Non-pigmented ciliary epithelial cell (primary cell): ENCODE results near the gene ZIM2.
"Not testable (repeated sequence)": the region's sequence is repeated elsewhere in the genome, so short reads cannot be mapped to it uniquely, and the experiment has no call there.

Experiments used
- DNase-seq: peaks from one replicate; pipeline ENCODE4 v3.0.0-alpha.2; 2010; ENCODE audit warnings: low read depth

Gene ZIM2

GRCh38 chr19:56840451-56841192 lies at the start of gene ZIM2, which contains the start of gene PEG3:
Gene ZIM2, minus strand, starts transcription at chr19:56840726. Its CDS starts 16,449 bp downstream, at chr19:56824277.
Gene PEG3, minus strand, starts transcription at chr19:56840726. Its CDS starts 16,071 bp downstream, at chr19:56824655.
- DNase-seq, result no peak

DNA sequence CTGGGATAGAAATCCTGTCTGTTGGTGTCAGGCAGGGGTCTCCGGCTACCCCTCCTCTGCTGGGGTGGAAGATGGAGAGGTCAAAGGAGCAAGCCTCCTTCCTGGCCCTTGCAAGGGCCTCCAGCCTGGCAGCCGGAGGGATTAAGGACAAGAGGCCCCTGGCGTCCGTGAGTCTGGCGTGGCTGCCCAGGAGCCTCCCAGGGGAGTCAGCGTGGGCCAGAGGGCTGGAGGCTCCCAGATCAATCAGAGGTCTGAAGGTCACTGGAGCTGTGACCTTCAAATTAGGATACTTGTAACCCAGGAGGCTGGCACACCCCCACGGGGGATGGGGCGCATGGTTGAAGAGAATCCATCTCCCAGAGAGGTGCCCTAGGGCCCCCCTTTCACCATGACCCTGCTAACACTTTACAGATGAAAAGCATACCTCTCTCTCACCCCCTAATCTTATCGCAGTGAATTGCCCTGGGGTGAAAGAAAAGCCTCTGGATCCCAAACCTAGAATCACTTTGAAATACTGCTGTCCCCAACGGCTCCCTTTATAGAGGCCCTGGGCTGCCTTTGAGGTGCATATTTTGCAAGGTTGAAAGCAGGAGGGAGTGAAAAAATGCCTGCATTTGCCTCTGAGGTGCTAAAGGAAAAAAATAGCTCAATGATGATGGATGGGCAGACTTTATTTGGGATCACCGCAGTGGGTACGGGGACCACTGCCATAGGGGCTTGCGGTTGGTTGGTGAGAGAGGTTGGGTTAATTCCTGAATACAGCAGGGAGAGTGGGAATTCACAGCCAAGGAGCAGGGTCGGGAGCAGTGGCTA lies 44.9 kb upstream of the ZIM2 start:
- no peak for DNase-seq

DNA sequence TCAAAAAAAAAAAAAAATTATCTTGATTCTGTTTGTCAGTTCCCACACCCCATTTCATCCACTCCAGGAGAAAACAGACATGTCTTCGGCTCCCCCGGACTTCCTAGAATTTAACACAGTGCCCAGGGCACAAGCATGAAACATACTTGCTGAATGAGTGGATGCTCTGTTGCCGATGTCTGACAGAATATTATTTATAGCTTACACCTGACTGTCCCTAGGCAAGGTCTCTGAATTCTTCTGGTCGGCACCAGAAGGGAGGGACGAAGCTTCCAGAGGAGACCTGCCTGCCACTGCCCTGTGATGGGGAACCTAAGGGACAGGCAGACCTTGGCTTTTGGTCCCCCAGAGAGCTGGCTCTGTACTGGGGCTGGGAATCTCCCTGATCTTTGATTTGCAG lies 43.9 kb upstream of the ZIM2 start:
- DNase-seq, result no peak

- DNase-seq, result no peak
These were observed 40.2 kb upstream of the ZIM2 start for GRCh38 chr19:56880592-56881190.

- DNase-seq, result no peak
These were observed 36.7 kb upstream of the ZIM2 start for GRCh38 chr19:56877069-56877715.

DNA sequence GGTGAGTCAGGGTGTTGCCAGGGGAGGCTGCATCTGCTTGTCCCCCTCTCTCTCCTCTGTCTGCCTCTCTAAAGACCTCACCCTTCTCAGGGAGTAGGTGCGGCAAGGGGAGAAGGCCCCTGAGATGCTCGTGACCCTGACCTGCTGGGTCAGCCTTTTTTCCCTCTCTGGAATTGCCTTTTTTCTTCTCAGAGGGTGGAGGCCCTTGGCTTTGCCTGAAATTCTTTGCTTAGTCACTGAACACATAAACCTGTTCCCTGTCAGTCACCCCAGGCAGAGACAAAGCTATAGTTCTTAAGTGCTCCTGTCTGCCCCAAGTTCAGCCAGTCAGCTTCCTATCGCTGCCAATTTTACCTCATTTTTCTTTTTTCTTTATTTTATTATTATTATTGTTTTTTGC lies 35.2 kb upstream of the ZIM2 start:
- no peak for DNase-seq

DNA sequence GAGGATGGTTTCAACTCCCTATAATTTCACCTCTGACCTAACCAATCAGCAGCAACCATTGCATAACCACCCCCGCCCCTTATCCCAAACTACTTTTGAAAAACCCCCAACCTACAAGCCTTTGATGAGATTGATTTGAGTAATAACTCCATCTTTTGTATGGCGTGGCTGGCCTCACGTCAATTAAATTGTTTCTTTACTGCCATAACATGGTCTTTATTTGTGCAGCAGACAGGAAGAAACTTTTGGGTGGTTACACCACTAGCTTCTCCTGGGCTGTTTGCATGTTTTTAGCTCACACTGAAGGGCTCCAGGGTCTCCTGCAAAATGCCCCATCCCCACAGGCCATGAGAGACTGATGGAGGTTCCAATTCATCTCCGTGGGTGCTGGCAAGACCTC lies 34.0 kb upstream of the ZIM2 start:
- no peak for DNase-seq

DNA sequence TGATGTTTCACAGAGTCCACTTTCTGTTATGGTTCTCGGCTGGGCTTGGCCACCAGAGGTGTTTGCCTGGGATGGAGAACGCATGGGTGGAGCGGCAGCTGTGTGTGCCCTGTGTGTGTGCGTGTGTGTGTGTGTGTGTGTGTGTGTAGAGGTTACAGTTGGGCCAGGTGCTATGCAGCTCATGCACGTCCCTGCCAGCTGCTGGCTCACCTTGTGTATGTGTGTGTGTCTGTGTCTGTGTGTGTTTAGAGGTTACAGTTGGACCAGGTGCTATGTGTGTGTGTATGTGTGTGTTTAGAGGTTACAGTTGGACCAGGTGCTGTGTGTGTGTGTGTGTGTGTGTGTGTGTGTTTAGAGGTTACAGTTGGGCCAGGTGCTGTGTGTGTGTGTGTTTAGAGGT lies 33.0 kb upstream of the ZIM2 start:
- DNase-seq, result no peak

DNA sequence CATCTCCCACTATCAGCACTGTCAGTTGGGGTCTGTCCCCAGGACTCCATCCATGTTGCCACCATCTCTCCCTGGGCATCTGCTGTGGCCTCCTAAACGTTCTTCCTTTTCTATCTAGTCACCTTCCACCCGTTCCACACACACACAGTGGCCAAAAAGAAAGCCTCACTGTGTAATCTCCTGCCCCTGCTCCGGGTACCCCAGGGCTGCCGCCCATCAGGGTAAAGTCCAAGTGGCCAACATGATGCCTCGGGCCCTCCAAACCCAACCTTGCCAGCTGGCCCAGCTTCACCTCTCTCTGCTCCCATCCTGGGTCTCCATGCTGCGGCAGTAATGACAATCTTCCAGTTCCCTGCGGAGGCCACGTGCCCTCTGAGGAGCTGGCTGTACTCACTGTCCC lies 29.4 kb upstream of the ZIM2 start:
- no peak for DNase-seq

DNA sequence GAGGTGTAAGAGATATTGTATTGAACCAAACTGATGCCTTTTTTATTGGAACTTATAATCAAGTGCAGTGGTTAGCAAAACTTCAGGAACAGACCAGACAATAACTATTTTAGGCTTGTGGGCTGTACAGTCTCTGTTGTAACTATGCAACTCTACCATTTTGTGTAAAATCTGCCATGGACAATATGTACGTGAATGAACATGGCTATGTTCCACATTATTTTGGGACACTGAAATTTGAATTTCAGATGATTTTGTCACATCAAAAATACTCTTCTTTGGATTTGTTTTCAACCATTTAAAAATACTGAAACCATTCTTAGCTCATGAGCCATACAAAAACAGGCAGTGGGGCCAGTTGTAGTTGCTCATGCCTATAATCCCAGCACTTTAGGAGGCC lies 27.9 kb upstream of the ZIM2 start:
- no peak for DNase-seq

GRCh38 chr19:56866538-56866937 lies 26.0 kb upstream of the ZIM2 start:
- no peak for DNase-seq

GRCh38 chr19:56864443-56865125 lies 24.1 kb upstream of the ZIM2 start:
- no peak for DNase-seq

DNA sequence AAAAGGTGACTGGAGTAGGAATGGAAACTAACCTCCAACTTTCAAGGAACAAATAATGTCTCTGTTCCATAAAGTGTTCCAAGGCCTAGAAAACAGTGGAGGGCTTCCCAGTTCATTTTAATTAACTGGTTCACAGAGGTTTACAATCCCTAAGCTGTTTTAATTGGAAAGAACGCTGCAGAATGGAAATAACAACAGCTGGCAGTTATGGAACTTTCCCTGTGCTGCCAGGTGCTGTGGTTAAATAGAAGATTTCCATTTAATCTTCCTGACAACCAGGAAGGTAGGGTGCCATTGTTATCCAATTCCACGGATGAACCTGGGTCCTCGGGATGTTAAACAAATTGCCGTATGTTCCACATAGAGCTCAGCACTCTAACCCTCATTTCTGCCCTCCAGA lies 22.2 kb upstream of the ZIM2 start:
- DNase-seq, result no peak

GRCh38 chr19:56860409-56860808 lies 19.9 kb upstream of the ZIM2 start:
- DNase-seq, result not testable (repeated sequence)

- DNase-seq, result no peak
These were observed 17.5 kb upstream of the ZIM2 start for GRCh38 chr19:56858026-56858425.

DNA sequence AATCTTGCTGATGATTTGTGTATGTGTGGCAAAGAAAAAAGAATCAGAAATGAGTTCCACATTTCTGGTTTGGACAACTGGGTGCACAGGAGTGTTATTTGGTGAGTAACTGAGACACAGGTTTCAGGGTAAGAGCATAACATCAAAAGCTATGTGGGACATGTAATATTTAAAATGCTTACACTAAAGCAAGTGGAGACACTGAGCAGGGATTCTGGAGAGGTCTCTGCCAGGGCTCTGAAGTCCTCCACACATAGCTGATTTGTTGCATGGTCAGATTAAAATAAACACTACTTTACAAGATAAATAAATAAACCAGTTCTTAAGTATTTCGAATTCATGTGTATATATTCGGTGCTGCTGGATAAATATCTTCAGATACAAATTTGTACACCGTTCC lies 16.3 kb upstream of the ZIM2 start:
- no peak for DNase-seq

DNA sequence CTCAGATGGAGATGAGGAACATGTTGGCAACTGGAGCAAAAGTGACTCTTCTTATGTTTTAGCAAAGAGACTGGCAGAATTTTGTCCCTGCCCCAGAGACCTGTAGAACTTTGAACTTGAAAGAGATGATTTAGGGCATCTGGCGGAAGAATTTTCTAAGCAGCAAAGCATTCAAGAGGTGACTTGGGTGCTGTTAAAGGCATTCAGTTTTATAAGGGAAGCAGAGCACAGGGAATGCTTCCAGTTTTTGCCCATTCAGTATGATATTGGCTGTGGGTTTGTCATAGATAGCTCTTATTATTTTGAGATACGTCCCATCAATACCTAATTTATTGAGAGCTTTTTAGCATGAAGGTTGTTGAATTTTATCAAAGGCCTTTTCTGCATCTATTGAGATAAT lies 11.8 kb upstream of the ZIM2 start:
- DNase-seq, result not testable (repeated sequence)

- DNase-seq, result no peak
These were observed 7.6 kb upstream of the ZIM2 start for GRCh38 chr19:56848166-56848565.

DNA sequence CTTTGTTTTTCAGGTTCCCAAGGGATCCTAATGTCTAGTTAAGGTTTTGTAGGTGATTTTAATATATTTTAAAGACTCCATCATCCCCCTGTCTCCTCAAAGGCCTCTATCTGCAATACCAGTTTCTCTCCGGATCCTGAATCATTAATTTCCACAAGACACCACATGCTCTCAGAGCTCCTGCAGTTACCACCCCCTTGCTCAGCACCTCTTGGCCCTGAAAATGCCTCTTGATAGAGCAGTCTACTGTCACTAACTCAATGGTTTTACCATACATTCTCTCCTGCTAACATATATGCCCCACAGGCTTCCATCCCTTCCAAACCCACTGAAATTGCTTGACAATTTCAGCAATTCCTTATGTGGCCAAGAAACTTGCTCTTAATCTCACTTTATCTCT lies 1.9 kb upstream of the ZIM2 start:
- DNase-seq, result no peak

GRCh38 chr19:56841193-56841543 lies 642 bp upstream of the ZIM2 start:
- no peak for DNase-seq

DNA sequence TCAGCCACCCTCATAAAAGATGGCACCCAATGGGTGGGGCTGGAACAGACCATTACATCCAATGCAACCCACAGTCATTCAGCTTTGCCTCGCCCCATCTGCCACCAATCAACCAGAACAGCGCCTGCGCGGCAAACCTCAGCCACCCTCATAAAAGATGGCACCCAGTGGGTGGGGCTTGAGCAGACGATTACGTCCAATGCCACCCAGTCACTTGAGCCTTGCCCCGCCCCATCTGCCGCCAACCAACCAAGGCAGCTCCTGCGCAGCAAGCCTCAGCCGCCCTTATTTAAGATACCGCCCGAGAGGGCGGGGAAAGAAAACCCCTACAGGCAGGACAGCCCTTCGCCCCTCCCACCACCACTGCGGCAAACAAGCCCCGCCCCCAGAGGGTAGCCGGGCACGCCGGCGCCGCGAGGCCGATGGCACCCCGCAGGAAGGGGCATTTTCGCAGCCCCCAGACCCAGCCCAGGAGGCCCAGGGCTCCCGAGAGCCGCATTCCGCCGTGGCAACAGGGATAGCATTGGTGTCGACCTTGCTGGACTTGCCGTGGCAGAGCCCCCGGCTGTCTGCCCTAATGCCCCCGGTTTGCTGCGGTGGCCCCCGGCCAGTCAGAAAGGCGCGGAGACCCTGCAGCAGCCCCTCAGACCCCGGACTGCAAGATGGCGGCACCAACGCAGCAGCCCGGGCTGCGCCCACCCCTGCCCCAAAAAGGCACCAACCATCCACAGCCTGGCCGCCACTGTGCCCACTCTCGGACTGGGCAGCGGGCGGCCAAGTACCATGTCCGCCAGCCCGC lies 675 bp downstream of the ZIM2 start:
- DNase-seq, result peak; percentile 23
